ENCODE data around the gene TACC3.

Gene TACC3

DNA sequence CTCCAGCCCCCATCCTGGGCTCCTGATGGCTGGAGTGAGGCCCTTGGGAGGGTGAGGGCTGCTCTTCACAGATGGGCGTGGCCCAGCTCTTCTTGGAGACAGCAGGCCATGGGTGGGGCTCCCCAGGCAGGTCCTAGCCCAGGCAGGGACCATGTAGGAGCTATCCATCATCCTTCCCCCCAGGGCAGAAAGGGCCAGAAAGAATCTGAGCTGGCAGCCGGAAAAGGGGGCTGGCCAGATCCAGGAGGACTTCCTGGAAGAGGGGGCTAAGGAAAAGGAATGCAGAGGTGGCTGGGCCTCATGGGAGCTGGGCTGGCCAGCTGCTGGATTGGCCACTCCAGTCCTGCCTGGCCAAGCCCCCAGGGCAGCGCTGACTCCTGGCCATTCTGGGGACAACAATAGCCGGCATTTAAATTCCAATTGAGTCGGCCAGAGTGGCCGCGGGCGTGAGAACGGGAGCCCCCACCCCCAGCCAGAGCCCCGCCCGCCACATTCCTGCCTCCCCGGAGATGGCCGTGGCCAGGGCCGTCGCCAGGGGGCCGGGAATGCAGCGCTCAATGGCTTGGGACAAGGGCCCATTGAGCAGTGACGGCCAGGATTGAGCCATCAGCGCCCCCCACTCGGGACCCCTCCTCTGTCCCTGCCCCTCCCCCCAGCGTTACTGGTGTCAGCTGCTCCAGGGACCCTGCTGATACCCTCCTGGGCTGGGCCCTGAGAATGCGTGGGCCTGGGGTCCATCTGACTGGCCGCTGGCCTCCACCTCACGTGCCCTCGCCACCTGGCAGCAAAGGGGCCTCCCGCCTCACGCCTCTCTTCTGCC, 56.7 kb downstream of the TACC3 start:
- no peak for DNase-seq

DNA sequence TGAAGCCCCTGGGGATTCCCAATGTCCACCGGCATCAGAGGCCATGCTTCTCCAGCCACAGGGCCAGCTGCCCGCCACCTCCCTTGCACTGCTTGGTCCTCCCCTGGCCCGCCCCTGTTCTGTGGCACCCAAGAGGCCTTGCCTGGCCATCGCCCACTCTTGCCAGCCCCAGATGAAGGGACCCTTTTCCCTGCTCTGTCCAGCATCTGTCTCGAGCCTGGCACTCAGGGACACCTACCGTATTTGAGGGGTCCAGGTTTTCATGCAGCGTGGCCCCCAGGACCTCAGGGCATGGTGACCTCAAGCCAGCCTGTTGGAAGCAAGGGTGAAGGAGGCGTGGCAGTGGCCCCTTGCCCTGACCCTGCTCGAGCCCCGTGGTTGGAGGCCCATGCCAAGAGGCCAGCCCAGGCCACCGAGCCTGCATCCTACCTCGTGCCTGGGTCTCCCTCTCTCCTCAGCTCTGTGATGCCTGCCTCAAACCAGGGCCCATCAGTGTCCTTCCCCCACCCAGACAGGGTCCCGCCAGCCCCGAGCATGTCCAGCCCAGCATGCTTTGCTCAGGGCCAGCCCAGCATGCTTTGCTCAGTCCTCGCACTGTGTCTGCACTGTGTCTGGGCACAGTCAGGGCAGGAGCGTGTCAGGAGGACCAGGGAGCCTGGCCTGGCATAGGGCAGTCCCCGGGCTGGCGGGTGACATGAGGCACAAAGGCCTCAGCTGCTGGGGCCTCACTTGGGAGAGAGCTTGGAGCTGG, 57.5 kb downstream of the TACC3 start:
- DNase-seq = no peak

DNA sequence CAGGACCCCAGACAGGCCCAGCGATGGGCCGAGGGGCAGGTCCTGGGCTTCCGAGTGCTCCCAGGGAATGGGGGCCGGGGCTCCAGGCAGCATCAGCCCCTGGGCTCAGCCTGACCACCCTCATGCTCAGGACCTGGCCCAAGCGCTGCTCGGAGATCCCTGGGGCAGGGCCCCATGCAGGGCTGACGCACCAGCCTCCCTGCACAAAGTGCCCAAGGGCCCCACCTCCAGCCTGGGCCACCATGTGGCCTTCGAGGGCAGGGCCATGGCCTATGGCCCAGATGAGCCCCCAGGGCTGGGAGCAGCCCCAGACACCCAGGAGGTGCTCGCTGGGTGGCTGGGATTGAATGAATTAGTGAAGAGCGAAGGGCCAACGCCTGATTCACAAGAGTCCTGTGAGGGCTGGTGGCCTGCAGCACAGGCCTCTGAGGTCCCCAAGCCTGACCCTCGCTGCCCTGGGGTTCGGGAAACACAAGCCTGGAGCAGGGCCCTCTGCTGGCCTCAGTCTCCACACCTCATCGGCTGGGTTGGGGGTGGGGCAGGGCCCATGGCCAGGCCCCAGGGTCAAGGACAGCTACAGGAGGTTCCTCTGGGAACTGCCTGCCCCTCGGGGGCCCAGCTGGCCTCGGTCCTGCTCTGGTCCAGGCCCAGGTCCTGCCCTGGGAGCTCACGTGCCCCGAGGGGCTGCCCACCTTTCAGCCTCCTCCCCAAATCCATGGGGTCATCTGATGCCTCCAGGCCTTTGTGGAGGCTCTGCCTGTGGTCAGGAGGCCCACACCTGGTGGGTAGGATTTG, 58.5 kb downstream of the TACC3 start:
- no peak for DNase-seq

DNA sequence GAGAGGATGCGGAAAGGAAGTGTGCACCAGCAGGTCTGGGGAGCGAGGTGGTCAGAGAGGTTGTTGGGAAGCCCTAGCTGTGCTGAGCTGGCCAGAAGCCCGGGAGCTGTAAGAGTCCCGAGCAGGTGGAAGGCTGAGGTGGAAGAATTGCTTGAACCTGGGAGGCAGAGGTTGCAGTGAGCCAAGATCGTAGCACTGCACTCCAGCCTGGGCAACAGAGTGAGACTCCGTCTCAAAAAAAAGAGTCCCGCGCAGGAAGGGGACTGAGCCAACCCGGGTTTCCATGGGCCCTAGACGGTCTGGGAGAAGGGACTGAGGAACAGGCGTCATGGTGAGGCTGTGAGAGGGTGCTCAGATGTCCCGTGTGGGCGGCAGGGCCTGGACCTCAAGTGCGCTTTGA, 59.1 kb downstream of the TACC3 start:
- DNase-seq = no peak

DNA sequence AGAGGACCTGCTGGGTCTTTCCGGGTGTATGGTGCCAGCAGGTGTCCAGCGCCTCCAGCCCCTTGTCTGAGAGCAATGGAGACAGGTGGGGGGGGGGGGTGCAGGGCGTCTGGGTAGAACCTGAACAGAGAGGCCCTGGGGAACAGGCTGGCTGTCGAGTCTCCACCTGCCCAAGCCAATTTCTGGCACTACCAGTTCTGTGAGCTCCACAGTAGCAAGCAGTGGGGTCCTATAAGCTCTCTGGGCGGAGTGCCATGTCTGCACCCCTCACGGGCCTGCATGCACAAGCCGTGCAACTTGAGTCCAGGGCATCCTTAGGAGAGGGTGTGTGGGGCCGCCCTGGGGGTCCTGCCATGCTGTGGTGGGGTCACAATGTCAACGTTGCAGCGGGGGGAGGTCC, 61.7 kb downstream of the TACC3 start:
- DNase-seq = no peak

DNA sequence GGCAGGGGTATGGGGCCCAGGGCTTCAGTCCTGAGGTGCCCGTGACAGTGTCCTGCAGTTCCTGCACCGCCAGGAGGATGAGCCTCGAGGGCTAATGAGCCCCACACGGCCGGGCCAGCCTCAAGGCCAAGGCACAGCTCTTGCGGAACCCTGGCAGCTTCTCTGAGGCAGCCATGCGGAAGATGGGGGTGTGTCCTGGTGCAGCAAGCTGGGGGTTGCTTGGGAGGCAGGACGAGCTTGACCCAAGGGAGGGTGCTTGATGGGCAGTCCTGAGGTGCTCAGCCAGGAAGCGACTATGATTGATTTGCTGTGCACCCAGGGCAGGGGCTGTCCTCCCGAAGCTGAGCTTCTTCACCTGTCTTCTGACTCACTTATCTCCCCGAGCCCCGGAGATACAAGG, 62.6 kb downstream of the TACC3 start:
- DNase-seq = no peak

DNA sequence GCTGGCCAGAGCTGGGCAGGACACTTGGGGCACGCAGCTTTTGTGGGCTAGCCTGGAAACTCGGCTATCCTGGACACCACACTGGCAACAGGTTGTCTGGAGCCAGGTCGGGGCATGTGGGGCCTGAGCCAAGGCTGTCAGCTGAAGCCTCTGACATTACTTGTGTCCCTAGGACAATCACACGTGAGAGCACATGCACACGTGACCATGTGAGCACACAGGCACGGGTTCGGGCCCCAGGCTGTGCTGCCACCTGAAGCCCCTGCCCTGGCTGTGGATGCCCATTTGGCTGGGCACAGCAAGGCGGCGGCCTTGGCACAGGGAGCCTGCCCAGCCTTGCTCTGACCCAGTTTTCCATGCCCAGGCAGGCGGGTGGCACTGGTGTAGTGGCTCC, 63.1 kb downstream of the TACC3 start:
- DNase-seq = no peak

DNA sequence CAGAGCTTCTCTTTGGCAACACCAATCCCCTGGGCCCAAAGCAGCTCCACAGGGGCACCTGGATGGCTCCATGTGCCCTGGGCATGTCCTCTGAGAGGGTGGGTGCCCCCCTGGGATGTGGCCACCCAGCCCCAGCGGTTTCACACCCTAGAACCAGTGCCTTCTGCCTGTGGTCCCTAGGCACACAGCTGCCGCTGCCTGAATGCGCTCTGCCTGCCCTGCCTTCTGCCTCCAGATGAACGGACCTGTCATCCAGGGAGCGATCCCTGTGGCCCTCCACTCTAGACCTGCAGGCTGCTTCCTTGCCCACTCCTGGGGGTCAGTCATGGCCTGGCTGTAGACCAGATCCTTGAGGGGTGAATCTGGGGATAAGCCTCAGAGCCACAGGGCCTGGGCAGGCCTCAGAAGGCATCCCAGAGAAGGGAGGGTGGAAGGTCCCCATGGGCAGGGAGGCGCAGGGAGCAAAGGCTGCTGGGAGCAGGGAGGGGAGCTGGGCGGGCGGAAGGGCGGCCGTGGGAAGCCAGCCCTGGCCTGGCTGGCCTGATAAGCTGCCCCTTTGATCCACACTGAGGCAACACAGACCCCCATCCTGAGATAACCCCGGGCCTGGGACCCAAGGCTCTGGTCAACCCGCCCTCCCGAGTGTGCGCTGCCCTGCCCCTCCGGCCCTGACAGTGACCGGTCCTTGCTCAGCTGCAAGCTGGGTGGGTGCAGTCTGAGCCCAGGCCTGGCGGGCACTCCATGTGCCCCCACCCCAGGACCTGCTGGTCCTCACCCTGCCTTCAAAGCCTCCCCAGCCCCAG, 63.7 kb downstream of the TACC3 start:
- DNase-seq = no peak

DNA sequence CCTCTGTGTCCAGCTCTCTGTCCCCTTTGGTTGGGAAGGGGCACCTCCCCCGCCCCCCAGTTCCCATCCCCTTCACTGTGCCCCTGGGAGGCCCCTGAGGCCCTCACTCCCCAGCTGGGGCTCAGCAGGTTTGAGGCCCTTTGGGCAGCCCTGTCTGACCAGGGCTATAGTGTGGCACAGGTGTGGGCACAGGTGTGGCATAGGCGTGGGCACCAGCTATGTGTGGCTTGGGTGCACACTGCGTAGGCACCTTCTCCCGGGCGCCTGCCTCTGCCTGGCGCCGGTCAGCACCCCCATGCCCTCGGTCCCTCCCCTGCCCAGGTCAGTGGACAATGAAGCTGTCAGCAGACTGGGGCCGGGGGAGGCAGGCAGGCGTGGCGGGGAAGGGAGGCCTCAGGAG, 64.3 kb downstream of the TACC3 start:
- no peak for DNase-seq

DNA sequence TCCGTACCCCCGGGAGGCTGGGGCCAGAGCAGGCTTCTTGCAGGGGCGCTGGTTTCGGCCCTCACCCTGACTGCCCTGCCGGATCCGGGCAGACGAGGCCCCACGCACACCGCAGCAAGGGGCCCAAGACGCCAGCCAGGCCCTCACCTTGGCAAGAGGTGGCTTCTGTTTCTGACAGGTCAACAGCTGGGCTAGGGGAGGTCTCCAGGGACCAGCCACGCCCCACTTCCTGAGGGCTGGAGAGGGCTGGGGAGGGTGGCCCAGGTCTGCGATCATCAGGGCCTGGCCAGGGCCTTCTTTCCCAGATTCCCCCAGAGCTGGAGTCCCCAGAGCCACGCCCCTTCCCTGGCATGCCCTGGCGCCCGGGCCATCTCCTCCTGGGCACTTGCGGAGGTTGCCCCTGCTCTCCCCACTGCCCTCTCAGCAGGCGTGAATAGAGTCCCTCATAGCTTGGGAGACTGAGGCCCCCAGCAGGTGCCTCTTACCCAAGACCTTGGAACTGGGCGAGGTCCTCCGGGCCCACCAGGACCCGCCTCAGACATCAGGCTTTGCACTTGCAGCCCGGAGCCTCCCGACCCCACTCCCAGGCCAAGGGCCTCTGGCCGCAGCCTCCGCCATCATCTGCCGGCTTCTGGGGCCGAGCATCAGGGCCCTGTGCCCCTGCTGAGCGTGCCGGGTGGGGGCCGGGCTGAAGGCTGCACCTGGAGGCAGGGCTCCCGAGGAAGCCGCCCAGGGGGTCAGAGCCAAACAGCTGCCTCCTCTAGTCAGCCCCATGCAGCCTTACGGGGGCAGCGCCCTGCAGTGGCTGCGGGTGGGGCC, 65.4 kb downstream of the TACC3 start:
- DNase-seq = no peak

DNA sequence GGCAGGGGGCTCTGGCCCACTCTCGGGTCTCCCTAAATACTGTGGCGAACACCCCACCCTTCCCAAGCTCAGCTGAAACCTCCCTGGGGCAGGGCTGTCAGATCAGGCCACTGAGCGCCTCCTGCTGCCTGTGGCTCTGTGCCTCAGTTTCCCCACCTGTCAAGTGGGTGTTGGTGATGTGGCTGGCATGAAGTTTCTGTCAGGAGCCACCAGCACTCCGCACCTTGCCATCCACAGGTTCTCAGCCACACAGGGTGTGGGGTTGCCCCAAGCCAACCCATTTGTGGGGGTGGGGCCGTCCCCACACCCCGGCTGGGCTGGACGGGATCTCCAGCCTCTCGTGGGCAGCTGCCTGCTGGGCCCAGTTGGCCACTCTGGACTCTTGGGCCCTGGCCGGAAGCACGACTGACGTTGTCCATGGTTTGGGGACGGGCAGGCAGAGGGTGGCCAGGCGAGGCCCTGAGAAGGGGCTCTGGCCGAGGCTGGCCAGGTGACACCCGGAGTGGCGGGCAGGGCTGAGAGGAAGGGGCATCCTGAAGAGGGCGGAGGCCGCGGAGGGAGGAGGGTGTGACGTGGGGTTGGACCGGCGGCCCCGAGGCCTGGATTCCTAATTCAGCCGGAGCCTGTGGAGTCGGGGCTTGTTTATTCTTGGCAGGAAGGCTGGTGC, 66.2 kb downstream of the TACC3 start:
- DNase-seq = no peak

DNA sequence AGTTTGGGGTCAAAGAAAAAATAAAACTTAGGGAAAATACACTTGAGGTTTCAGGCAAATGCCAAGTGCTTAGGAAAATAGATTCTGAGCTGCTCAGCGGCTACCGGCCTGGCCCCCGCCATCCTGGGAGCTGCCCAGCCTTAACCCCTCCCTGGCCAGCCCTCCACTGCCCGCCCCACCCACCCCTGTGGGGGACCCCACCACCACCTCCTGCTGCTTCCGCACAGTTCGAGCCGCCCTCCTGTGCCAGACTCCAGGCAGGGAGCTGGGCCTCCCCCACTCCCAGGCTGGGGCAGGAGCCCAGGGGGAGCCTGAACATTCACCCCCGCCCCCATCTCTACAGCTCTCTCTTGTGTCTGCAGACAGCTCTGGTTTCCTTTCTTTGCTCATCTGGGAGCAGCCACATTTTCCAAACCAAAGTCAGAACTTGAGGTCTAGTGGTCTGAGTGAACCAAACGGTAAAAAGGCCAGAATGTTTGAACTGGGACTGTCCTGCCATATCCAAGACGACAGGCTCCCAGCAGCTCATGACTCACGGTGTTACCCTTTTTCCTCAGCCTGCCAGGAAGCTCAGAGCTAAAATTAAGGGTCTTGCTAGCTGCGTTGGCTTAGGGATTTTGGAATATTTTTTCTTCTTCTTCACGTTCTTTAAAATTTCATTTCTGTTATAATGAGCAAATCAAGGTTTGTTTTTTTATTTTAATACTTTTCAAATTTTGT, 67.1 kb downstream of the TACC3 start:
- DNase-seq = no peak

DNA sequence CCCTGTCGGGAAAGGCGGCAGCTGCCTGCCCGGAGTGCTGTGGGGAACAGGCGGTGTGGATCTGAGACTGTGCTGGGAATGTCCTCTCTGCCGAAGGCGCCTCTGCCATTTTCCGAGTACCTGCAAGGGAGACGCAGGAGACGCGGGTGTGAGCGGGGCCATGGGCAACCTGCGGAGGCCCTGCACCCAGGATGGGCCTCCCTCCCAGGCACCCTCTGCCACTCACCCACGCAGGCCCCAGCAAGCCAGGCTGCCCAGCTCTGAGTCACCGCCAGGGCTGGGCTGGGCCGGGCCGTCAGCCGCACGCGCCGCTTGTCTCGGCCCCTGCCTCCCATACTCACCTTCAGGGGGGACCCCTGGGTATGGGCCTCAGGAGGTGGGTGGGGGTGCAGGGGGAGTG, 68.2 kb downstream of the TACC3 start:
- DNase-seq = no peak

DNA sequence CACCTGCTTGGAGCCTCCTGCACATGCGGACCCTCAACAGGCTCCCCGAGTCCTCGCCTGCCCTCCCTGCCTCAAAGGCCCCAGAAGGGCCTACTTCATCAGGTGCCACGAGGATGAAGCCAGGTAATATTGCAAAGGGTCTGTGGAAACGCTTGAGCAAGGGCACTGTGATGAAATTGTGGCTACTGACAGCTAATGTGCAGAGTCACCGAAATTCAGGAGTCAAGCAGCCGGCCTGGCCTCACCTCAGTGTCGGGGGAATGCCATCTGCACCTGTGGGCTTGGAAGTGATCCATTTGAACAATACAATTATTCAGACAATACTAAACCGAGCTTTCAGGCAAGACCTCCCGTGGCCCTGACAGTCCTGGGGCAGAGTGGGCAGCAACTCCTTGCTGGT, 68.7 kb downstream of the TACC3 start:
- DNase-seq = no peak

DNA sequence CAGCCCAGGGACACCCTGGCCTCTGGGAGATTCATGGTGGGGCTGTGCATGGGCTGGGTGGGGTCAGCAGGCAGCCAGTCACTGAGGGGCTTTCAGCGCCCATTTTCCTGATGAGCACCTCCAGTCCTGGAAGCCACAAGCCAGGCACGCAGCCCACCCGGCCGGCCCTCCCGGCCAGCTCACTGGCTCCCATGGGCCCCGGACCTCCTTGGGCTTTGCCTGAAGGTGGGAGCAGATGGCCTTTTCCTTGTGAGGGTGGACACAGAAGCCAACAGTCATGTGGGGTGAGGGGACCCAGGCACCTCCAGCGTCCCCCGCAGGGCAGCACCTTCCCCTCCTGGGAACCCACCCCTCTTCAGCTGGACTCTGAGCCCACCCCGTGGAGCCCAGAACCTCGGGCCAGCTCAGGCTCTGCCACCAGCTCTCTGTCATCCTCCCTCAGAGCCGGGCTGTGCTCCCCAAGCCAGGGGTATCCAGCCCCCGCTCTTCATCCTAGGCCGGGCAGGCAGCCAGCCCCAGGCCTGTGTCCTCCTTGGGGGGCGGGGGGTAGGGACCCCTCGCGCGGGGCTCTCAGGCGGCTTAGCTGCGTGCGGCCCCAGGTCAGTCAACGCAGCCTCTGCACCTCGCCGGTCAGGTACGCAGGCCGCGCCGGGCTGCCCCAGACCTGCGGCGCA, 71.0 kb downstream of the TACC3 start:
- no peak for DNase-seq

DNA sequence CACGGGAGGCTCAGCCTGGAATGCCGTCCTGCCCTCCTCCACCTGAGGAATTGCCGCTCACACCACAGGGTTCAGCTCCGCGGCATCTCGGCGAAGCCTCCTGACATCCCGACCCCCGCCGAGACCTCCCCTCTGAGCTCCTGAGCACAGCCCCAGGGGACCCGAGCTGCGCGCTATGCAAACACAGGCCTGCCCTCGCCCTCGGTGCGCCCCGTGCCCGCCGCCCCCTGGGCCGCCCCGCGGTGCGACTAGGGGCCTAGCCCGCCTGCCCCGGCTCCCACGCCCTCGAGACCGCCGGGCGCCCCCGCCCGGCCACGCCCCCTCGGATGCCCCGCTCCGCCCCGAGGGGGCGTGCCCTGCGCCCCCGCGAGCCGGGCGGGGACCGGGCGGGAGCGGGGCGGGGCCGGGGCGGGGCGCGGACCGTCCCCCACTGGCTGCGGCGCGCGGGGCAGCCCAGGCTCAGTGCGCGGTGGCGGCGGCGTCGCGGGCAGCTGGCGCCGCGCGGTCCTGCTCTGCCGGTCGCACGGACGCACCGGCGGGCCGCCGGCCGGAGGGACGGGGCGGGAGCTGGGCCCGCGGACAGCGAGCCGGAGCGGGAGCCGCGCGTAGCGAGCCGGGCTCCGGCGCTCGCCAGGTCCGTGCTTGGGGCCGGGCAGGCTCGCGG, 71.6 kb downstream of the TACC3 start, which contains the start of gene FGFR3:
Gene FGFR3 (plus strand): TSS at position 462 of the 664 bp plus-strand sequence. CDS start 642 bp downstream, outside the sequence.
- DNase-seq = peak; percentile 57

DNA sequence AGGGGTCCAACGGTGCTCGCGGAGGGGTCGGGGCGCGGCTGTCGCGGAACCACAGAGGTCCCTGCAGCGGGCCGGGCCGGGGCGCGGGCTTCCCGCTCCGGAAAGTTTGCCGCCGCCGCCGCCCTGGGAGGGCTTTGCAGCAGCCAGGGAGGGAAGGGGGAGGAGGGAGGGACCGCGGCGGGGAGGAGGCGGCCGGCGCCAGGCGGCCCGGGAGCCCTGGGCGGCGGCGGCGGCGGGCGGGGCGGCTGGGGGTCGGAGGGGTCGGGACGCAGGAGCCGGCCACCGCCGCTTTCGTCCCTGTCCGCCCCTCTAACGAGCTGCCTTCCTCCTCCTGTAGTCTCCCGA, 72.1 kb downstream of the TACC3 start:
- DNase-seq = peak; percentile 41

DNA sequence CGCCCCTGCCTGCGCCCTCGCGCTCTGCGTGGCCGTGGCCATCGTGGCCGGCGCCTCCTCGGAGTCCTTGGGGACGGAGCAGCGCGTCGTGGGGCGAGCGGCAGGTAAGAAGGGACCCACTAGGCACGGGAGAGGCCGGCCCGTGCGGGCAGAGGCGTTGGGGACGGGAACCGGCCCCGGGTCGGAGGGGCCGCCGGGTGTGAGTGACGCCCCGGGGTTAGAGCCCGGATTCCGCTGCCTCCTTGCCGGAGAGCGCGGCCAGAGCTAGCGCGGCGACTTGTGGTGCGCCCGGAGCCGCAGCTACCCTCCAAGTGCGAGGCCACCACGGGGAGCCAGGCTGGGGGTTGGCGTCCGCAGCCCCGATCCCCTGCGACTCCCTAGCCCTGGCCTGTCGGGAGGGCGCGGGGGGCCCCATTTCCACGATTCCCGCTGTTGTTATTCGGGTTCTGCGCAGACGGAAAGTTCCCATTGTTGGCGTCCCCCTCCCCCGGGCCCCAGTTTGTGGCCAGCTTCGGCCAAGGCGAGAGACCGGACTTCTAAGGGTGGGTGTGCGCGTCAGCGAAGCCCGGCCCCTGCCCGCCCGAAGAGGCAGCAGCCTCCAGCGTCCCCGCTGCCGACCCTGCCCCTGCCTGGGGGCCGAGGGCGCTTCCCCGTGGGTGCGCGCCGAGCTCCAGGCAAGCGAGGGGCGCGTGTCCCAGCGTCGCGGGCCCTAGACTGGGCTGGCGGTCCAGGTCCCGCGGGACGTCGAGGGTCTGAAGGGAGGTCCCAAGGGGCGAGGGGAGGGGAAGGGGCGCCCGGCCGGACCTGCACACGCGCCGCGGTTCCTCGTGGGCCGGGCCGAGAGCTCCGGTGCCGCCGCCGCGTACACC, 72.9 kb downstream of the TACC3 start:
- DNase-seq = no peak

All from suppressor macrophage treated with lipopolysaccharide for 4 hours (primary cell).